ENCODE results near the gene PROM1. TPM values are rescaled to one million over a fixed set of nuclear protein-coding genes. Genes with fewer than 3 reads are reported as not detected.

PROM1 gene
- total and polyA plus RNA-seq, 4 experiments from 2014 or later = not detected

GRCh38 chr4:16078195-16078760 is 5.5 kb downstream of the PROM1 start:
- intact Hi-C loops (cut with micrococcal nuclease) = no loop called here
- Histone ChIP-seq H3K4me1 (ENCODE audit: insufficient read depth, low read length) (peaks cover 14% of the 10 kb centered on the region), H3K27ac (ENCODE audit: low read depth, low read length) (no peak overlapping the region), H3K36me3 (ENCODE audit: insufficient read depth, low read length) (no peaks in the 10 kb centered on the region), H3K4me3 (ENCODE audit: low read length in 2 of 2) (no peak overlapping the region), H3K27me3 (ENCODE audit: insufficient read depth, low read length) (peaks cover 6% of the 10 kb centered on the region), H3K9me3 (ENCODE audit: control insufficient read depth in 1 of 2, low read length in 2 of 2) (no peaks in the 10 kb centered on the region)
- Mint-ChIP-seq H3K4me1 (peaks cover 4 to 17% (median 7%) of the 10 kb centered on the region in 4 donors), H3K9me3 (no peaks in the 10 kb centered on the region), H3K27me3 (peaks cover 28 to 45% of the 10 kb centered on the region in 2 donors), H3K4me3 (no peak overlapping the region), H3K36me3 (no peaks in the 10 kb centered on the region), H3K27ac (no peak overlapping the region)
- no peak for DNase-seq
- POLR2A ChIA-PET (ENCODE audit: partially characterized antibody) = no interaction called here
- CTCF ChIA-PET (ENCODE audit: partially characterized antibody) = interaction anchor here (1.1 kb wide), 1 partner anchor 14 kb away, joined by 3 read pairs; no protein-coding TSS in a partner anchor

GRCh38 chr4:16077786-16078185 is 6.0 kb downstream of the PROM1 start:
- no peak overlapping the region for H3K4me3 Mint-ChIP-seq
- CTCF ChIA-PET (ENCODE audit: partially characterized antibody) = interaction anchor here (1.1 kb wide), 1 partner anchor 13 kb away, joined by 3 read pairs; no protein-coding TSS in a partner anchor

GRCh38 chr4:16075975-16076757 is 7.7 kb downstream of the PROM1 start:
- H3K27me3 Mint-ChIP-seq = peaks cover 27 to 35% of the 10 kb centered on the region in 2 donors
- Histone ChIP-seq H3K27me3 (ENCODE audit: insufficient read depth, low read length) (peaks cover 4% of the 10 kb centered on the region), H3K4me1 (ENCODE audit: insufficient read depth, low read length) (no peaks in the 10 kb centered on the region), H3K27ac (ENCODE audit: low read depth, low read length) (no peak overlapping the region), H3K4me3 (ENCODE audit: low read length in 2 of 2) (no peak overlapping the region), H3K9me3 (ENCODE audit: control insufficient read depth in 1 of 2, low read length in 2 of 2) (no peaks in the 10 kb centered on the region), H3K36me3 (ENCODE audit: insufficient read depth, low read length) (no peaks in the 10 kb centered on the region)
- H3K36me3 Mint-ChIP-seq = no peaks in the 10 kb centered on the region
- no peak for DNase-seq
- H3K4me1 Mint-ChIP-seq = no peaks in the 10 kb centered on the region
- intact Hi-C loops (cut with micrococcal nuclease) = loop anchor here (1.0 kb wide), 1 partner anchor 29 kb away; no protein-coding TSS in a partner anchor
- H3K27ac Mint-ChIP-seq = no peak overlapping the region
- ChIA-PET POLR2A (ENCODE audit: partially characterized antibody) (no interaction called here), CTCF (ENCODE audit: partially characterized antibody) (no interaction called here)
- no peaks in the 10 kb centered on the region for H3K9me3 Mint-ChIP-seq
- H3K4me3 Mint-ChIP-seq = no peak overlapping the region

More at GRCh38 chr4:16077786-16078185, 6.0 kb downstream of the PROM1 start:
- Histone ChIP-seq H3K27me3 (ENCODE audit: insufficient read depth, low read length) (peaks cover 6% of the 10 kb centered on the region), H3K4me3 (ENCODE audit: low read length in 2 of 2) (no peak overlapping the region), H3K36me3 (ENCODE audit: insufficient read depth, low read length) (no peaks in the 10 kb centered on the region), H3K4me1 (ENCODE audit: insufficient read depth, low read length) (peaks cover 9% of the 10 kb centered on the region), H3K27ac (ENCODE audit: low read depth, low read length) (no peak overlapping the region), H3K9me3 (ENCODE audit: control insufficient read depth in 1 of 2, low read length in 2 of 2) (no peaks in the 10 kb centered on the region)
- no peaks in the 10 kb centered on the region for H3K9me3 Mint-ChIP-seq
- no peaks in the 10 kb centered on the region for H3K36me3 Mint-ChIP-seq
- POLR2A ChIA-PET (ENCODE audit: partially characterized antibody) = no interaction called here
- no peak overlapping the region for H3K27ac Mint-ChIP-seq
- no peak for DNase-seq
- H3K4me1 Mint-ChIP-seq = peaks cover 4 to 13% (median 7%) of the 10 kb centered on the region in 4 donors
- intact Hi-C loops (cut with micrococcal nuclease) = no loop called here
- peaks cover 29 to 46% of the 10 kb centered on the region in 2 donors for H3K27me3 Mint-ChIP-seq

- no peak for DNase-seq
- Mint-ChIP-seq H3K27ac (no peak overlapping the region), H3K4me3 (no peak overlapping the region), H3K4me1 (no peaks in the 10 kb centered on the region), H3K36me3 (no peaks in the 10 kb centered on the region), H3K9me3 (no peaks in the 10 kb centered on the region), H3K27me3 (peaks cover 22 to 37% of the 10 kb centered on the region in 2 donors)
- Histone ChIP-seq H3K27ac (ENCODE audit: low read depth, low read length) (no peak overlapping the region), H3K9me3 (ENCODE audit: control insufficient read depth in 1 of 2, low read length in 2 of 2) (no peaks in the 10 kb centered on the region), H3K4me1 (ENCODE audit: insufficient read depth, low read length) (no peaks in the 10 kb centered on the region), H3K4me3 (ENCODE audit: low read length in 2 of 2) (no peak overlapping the region), H3K36me3 (ENCODE audit: insufficient read depth, low read length) (no peaks in the 10 kb centered on the region), H3K27me3 (ENCODE audit: insufficient read depth, low read length) (peaks cover 4% of the 10 kb centered on the region)
- POLR2A ChIA-PET (ENCODE audit: partially characterized antibody) = no interaction called here
- CTCF ChIA-PET (ENCODE audit: partially characterized antibody) = no interaction called here
- intact Hi-C loops (cut with micrococcal nuclease) = no loop called here
Observed at GRCh38 chr4:16075061-16075460, 8.8 kb downstream of the PROM1 start.

- no peaks in the 10 kb centered on the region for H3K4me1 ChIP-seq (ENCODE audit: insufficient read depth, low read length)
- H3K27ac ChIP-seq (ENCODE audit: low read depth, low read length) = no peak overlapping the region
- Mint-ChIP-seq H3K4me1 (no peaks in the 10 kb centered on the region), H3K36me3 (no peaks in the 10 kb centered on the region), H3K9me3 (no peaks in the 10 kb centered on the region), H3K4me3 (no peak overlapping the region), H3K27me3 (peaks cover 10 to 23% of the 10 kb centered on the region in 2 donors), H3K27ac (no peak overlapping the region)
- no peak overlapping the region for H3K4me3 ChIP-seq (ENCODE audit: low read length in 2 of 2)
- ChIA-PET CTCF (ENCODE audit: partially characterized antibody) (no interaction called here), POLR2A (ENCODE audit: partially characterized antibody) (no interaction called here)
- no peaks in the 10 kb centered on the region for H3K9me3 ChIP-seq (ENCODE audit: control insufficient read depth in 1 of 2, low read length in 2 of 2)
- no peaks in the 10 kb centered on the region for H3K36me3 ChIP-seq (ENCODE audit: insufficient read depth, low read length)
- DNase-seq = no peak
- intact Hi-C loops (cut with micrococcal nuclease) = no loop called here
- peaks cover 4% of the 10 kb centered on the region for H3K27me3 ChIP-seq (ENCODE audit: insufficient read depth, low read length)
Observed at GRCh38 chr4:16072168-16072567, 11.7 kb downstream of the PROM1 start.

- no peaks in the 10 kb centered on the region for H3K9me3 ChIP-seq (ENCODE audit: control insufficient read depth in 1 of 2, low read length in 2 of 2)
- no peaks in the 10 kb centered on the region for H3K36me3 ChIP-seq (ENCODE audit: insufficient read depth, low read length)
- no peak overlapping the region for H3K4me3 Mint-ChIP-seq
- peaks cover 0 to under 1% (median 0%) of the 10 kb centered on the region in 8 donors for H3K9me3 Mint-ChIP-seq
- no peaks in the 10 kb centered on the region for H3K36me3 Mint-ChIP-seq
- peaks cover 4% of the 10 kb centered on the region for H3K27me3 ChIP-seq (ENCODE audit: insufficient read depth, low read length)
- no peaks in the 10 kb centered on the region for H3K4me1 Mint-ChIP-seq
- peaks cover 10 to 19% of the 10 kb centered on the region in 2 donors for H3K27me3 Mint-ChIP-seq
- no peak overlapping the region for H3K27ac Mint-ChIP-seq
- no peak overlapping the region for H3K4me3 ChIP-seq (ENCODE audit: low read length in 2 of 2)
- DNase-seq = no peak
- no peak overlapping the region for H3K27ac ChIP-seq (ENCODE audit: low read depth, low read length)
- no peaks in the 10 kb centered on the region for H3K4me1 ChIP-seq (ENCODE audit: insufficient read depth, low read length)
- CTCF ChIA-PET (ENCODE audit: partially characterized antibody) = interaction anchor here (1.2 kb wide), 1 partner anchor 196 kb away, joined by 3 read pairs; no protein-coding TSS in a partner anchor
- POLR2A ChIA-PET (ENCODE audit: partially characterized antibody) = no interaction called here
- intact Hi-C loops (cut with micrococcal nuclease) = no loop called here
Observed at GRCh38 chr4:16070203-16070602, 13.6 kb downstream of the PROM1 start.

GRCh38 chr4:16067515-16067914 is 16.3 kb downstream of the PROM1 start:
- POLR2A ChIA-PET (ENCODE audit: partially characterized antibody) = no interaction called here
- Histone ChIP-seq H3K4me1 (ENCODE audit: insufficient read depth, low read length) (no peaks in the 10 kb centered on the region), H3K9me3 (ENCODE audit: control insufficient read depth in 1 of 2, low read length in 2 of 2) (no peaks in the 10 kb centered on the region), H3K27me3 (ENCODE audit: insufficient read depth, low read length) (peaks cover 4% of the 10 kb centered on the region), H3K4me3 (ENCODE audit: low read length in 2 of 2) (no peak overlapping the region), H3K27ac (ENCODE audit: low read depth, low read length) (no peak overlapping the region), H3K36me3 (ENCODE audit: insufficient read depth, low read length) (no peaks in the 10 kb centered on the region)
- Mint-ChIP-seq H3K4me3 (no peak overlapping the region), H3K9me3 (peaks cover 2 to 8% (median 4%) of the 10 kb centered on the region in 8 donors), H3K36me3 (peaks cover 0 to 3% of the 10 kb centered on the region in 2 donors), H3K4me1 (peaks cover 0 to 5% (median 3%) of the 10 kb centered on the region in 4 donors), H3K27me3 (peaks cover 12 to 13% of the 10 kb centered on the region in 2 donors), H3K27ac (no peak overlapping the region)
- CTCF ChIA-PET (ENCODE audit: partially characterized antibody) = no interaction called here
- intact Hi-C loops (cut with micrococcal nuclease) = no loop called here
- DNase-seq = no peak

Data from CD4-positive, alpha-beta memory T cell (primary cell).